HG02840 (cell line): ENCODE data around the gene SLC44A4.
"Not testable (repeated sequence)": the region's sequence is repeated elsewhere in the genome, so short reads cannot be mapped to it uniquely, and the experiment has no call there.

Source experiments
- ATAC-seq: cut with Tn5 transposase; IDR thresholded peaks from one replicate; pipeline ENCODE4 v1.9.1; 2021; ENCODE audit warnings: mild to moderate bottlenecking, moderate library complexity, moderate number of reproducible peaks; ENCODE audit not compliant: unreplicated experiment, low FRiP score

The SLC44A4 gene

GRCh38 chr6:31861919-31862343 lies 16.9 kb downstream of the SLC44A4 start:
- ATAC-seq = no peak

- no peak for ATAC-seq
These were observed 17.6 kb downstream of the SLC44A4 start for GRCh38 chr6:31861150-31861549.

GRCh38 chr6:31860349-31860748 lies 18.4 kb downstream of the SLC44A4 start:
- ATAC-seq = no peak

GRCh38 chr6:31859923-31860322 lies 18.9 kb downstream of the SLC44A4 start:
- no peak for ATAC-seq

GRCh38 chr6:31858707-31859106 lies 20.1 kb downstream of the SLC44A4 start:
- ATAC-seq = no peak

GRCh38 chr6:31857774-31858173 lies 21.0 kb downstream of the SLC44A4 start:
- ATAC-seq = not testable (repeated sequence)

GRCh38 chr6:31851980-31852718 lies 26.6 kb downstream of the SLC44A4 start:
- not testable (repeated sequence) for ATAC-seq

GRCh38 chr6:31851485-31851832 lies 27.3 kb downstream of the SLC44A4 start:
- no peak for ATAC-seq

- no peak for ATAC-seq
These were observed 27.9 kb downstream of the SLC44A4 start for GRCh38 chr6:31850765-31851484.

- no peak for ATAC-seq
These were observed 31.4 kb downstream of the SLC44A4 start for GRCh38 chr6:31847276-31847978.

- ATAC-seq = no peak
These were observed 34.3 kb downstream of the SLC44A4 start for GRCh38 chr6:31844507-31844906.

GRCh38 chr6:31842053-31842452 lies 36.7 kb downstream of the SLC44A4 start:
- no peak for ATAC-seq

GRCh38 chr6:31839779-31840126 lies 39.0 kb downstream of the SLC44A4 start:
- not testable (repeated sequence) for ATAC-seq

- ATAC-seq = no peak
These were observed 39.8 kb downstream of the SLC44A4 start for GRCh38 chr6:31838968-31839367.

- not testable (repeated sequence) for ATAC-seq
These were observed 40.7 kb downstream of the SLC44A4 start for GRCh38 chr6:31838114-31838553.

GRCh38 chr6:31837369-31838113 lies 41.3 kb downstream of the SLC44A4 start:
- no peak for ATAC-seq

- ATAC-seq = no peak
These were observed 42.1 kb downstream of the SLC44A4 start for GRCh38 chr6:31836474-31837368.

GRCh38 chr6:31836047-31836473 lies 42.7 kb downstream of the SLC44A4 start:
- ATAC-seq = no peak

GRCh38 chr6:31834367-31835250 lies 44.2 kb downstream of the SLC44A4 start:
- no peak for ATAC-seq
